Endothelial cell of umbilical vein (primary cell): ENCODE results near the gene ZFYVE28. TPM values are rescaled to one million over a fixed set of nuclear protein-coding genes. Genes with fewer than 3 reads are reported as not detected.

Experiments used
- BruUV-seq: library from RNA; stranded (reverse); fragments of 400-500 nt; replicated peaks from 2 replicates; lab custom pipeline; 2021; lab: Mats Ljungman, UMichigan
- CTCF ChIA-PET: fragments of 300-600, 350-600 bp; sonication (Branson Sonifier 250); formaldehyde crosslinking; loops from one replicate; lab custom pipeline; 2021; ENCODE audit warnings: antibody characterized with exemption, inconsistent platforms; lab: Charles Lee
- POLR2A ChIA-PET: fragments of 300-600, 350-600 bp; sonication (Branson Sonifier 250); formaldehyde crosslinking; loops from one replicate; lab custom pipeline; 2021; ENCODE audit warnings: antibody characterized with exemption, inconsistent platforms; lab: Charles Lee
- DNase-seq: peaks from one replicate; pipeline ENCODE4 v3.0.0-alpha.2; 2011; ENCODE audit warnings: low read depth, low spot score
- FAIRE-seq: peaks from 2 replicates; lab custom pipeline; 2011; peaks lifted over from hg19 to GRCh38; lab: Jason Lieb, UNC
- H2AFZ ChIP-seq: 2 replicates; pipeline ENCODE4 v1.6.0; 2012; ENCODE audit warnings: low read depth, low read length, control low read depth, inconsistent platforms
- H3K27ac ChIP-seq: 2 replicates; pipeline ENCODE4 v1.5.1; 2011; ENCODE audit warnings: low read depth, mild to moderate bottlenecking, control low read depth, low read length, moderate library complexity; ENCODE audit not compliant: insufficient read depth
- H3K27me3 ChIP-seq, 2 experiments: 2 replicates each; pipeline versions ENCODE4 v1.6.0 to v1.6.1; 2011; ENCODE audit warnings: low read length in 2 of 2, mixed read lengths in 1 of 2; ENCODE audit not compliant: control insufficient read depth in 2 of 2, insufficient read depth in 2 of 2
- H3K36me3 ChIP-seq, 2 experiments: 2 replicates in 1 of 2; 3 replicates in 1 of 2; pipeline ENCODE4 v1.5.1; 2011; ENCODE audit warnings: low read length in 2 of 2, mild to moderate bottlenecking in 1 of 2, moderate library complexity in 1 of 2; ENCODE audit not compliant: control insufficient read depth in 2 of 2, insufficient read depth in 2 of 2; ENCODE audit errors: extremely low read depth in 1 of 2
- H3K4me1 ChIP-seq: 3 replicates; pipeline ENCODE4 v1.5.1; 2011; ENCODE audit warnings: mild to moderate bottlenecking, low read length; ENCODE audit not compliant: control insufficient read depth, insufficient read depth; ENCODE audit errors: extremely low read depth
- H3K4me2 ChIP-seq: 2 replicates; pipeline ENCODE4 v1.6.1; 2011; ENCODE audit warnings: low read length, control low read depth, mixed read lengths; ENCODE audit not compliant: insufficient read depth
- H3K4me3 ChIP-seq, 3 experiments: fragments of 200-600 bp in 1 of 3; sonication (generic), shearing (Covaris generic) in 1 of 3; replicated peaks in 1 of 3; 2 replicates each; pipeline ENCODE4 v1.5.1; 2011 to 2016; ENCODE audit warnings: control low read depth in 3 of 3, low read length in 3 of 3, mild to moderate bottlenecking in 2 of 3, inconsistent platforms in 1 of 3, low read depth in 1 of 3, moderate library complexity in 1 of 3; ENCODE audit not compliant: insufficient read depth in 1 of 3
- H3K79me2 ChIP-seq: 2 replicates; pipeline ENCODE4 v1.6.0; 2012; ENCODE audit warnings: low read length, inconsistent platforms; ENCODE audit not compliant: control insufficient read depth, insufficient read depth
- H3K9ac ChIP-seq: replicated peaks from 2 replicates; pipeline ENCODE3; 2011; ENCODE audit warnings: low read length, control low read depth; ENCODE audit not compliant: insufficient read depth; ENCODE audit errors: extremely low read depth
- H3K9me1 ChIP-seq: replicated peaks from 3 replicates; pipeline ENCODE4 v1.6.0; 2011; ENCODE audit warnings: mild to moderate bottlenecking, low read length; ENCODE audit not compliant: control insufficient read depth, insufficient read depth; ENCODE audit errors: extremely low read depth
- H3K9me3 ChIP-seq: replicated peaks from 2 replicates; pipeline ENCODE4 v1.5.1; 2012; ENCODE audit warnings: low read length, inconsistent platforms; ENCODE audit not compliant: control insufficient read depth, insufficient read depth
- H4K20me1 ChIP-seq: replicated peaks from 2 replicates; pipeline ENCODE3; 2011; ENCODE audit warnings: mild to moderate bottlenecking, low read length; ENCODE audit not compliant: control insufficient read depth, insufficient read depth; ENCODE audit errors: extremely low read depth
- CTCF ChIP-seq, 2 donors: IDR thresholded peaks; 1 replicate in 1 of 2; 2 replicates in 1 of 2; pipeline ENCODE4 v1.5.1; 2011; ENCODE audit warnings: low read length in 2 of 2, mild to moderate bottlenecking in 2 of 2, moderate library complexity in 2 of 2, control low read depth in 1 of 2, inconsistent platforms in 1 of 2, low read depth in 1 of 2; ENCODE audit not compliant: insufficient read depth in 1 of 2; ENCODE audit errors: extremely low read depth in 1 of 2
- EZH2 ChIP-seq: IDR thresholded peaks from 2 replicates; pipeline ENCODE4 v1.6.1; 2012; ENCODE audit warnings: borderline replicate concordance, low read depth, mild to moderate bottlenecking, moderate library complexity, low read length, inconsistent platforms; ENCODE audit not compliant: severe bottlenecking
- FOS ChIP-seq: IDR thresholded peaks from 2 replicates; pipeline ENCODE4 v1.6.1; 2011; ENCODE audit warnings: mild to moderate bottlenecking, low read length, moderate library complexity, borderline replicate concordance; ENCODE audit not compliant: insufficient read depth
- GATA2 ChIP-seq: IDR thresholded peaks from 2 replicates; pipeline ENCODE4 v1.7.0; 2011; ENCODE audit warnings: low read depth, mild to moderate bottlenecking, moderate library complexity, mixed read lengths, low read length; ENCODE audit not compliant: insufficient read length, insufficient read depth
- JUN ChIP-seq: IDR thresholded peaks from 2 replicates; pipeline ENCODE4 v1.6.1; 2011; ENCODE audit warnings: borderline replicate concordance, low read depth; ENCODE audit not compliant: insufficient read length, insufficient read depth
- MAX ChIP-seq: IDR thresholded peaks from 2 replicates; pipeline ENCODE4 v1.6.1; 2011; ENCODE audit not compliant: insufficient read depth, insufficient read length
- MYC ChIP-seq: IDR thresholded peaks from one replicate; pipeline ENCODE4 v1.6.1; 2011; ENCODE audit warnings: mild to moderate bottlenecking, low read depth, low read length
- POLR2A ChIP-seq: IDR thresholded peaks from 2 replicates; pipeline ENCODE4 v1.6.1; 2012; ENCODE audit warnings: low read depth, mild to moderate bottlenecking, control low read depth, low read length
- POLR2AphosphoS5 ChIP-seq: IDR thresholded peaks from 2 replicates; pipeline ENCODE4 v1.6.1; 2012; ENCODE audit warnings: low read depth, mild to moderate bottlenecking, control low read depth, low read length, moderate library complexity; ENCODE audit not compliant: insufficient read depth
- dilution Hi-C: fragments of 300-500 bp; cut with MboI; formaldehyde crosslinking; loops from one replicate; pipeline ENCODE4 v1.15.0; 2019; ENCODE audit warnings: low sequenced_read_pairs; ENCODE audit not compliant: extremely low pct_ligation_motif_present
- intact Hi-C: fragments of 100-400 bp; cut with micrococcal nuclease; formaldehyde crosslinking; loops from one replicate; pipeline ENCODE4 v1.10.0; 2022
- polyA plus RNA-seq, 4 experiments: library from polyadenylated mRNA; depleted of rRNA in 3 of 4; stranded (reverse) in 3 of 4; unstranded in 1 of 4; fragments of >200 nt; gene quantifications; 2 replicates each; pipeline versions ENCODE4 v1.2.1 to v1.2.3, GENCODE V29; 2011 to 2012; ENCODE audit warnings: missing spikeins in 1 of 4
- total RNA-seq: library from RNA; stranded (reverse); gene quantifications from 2 replicates; pipeline ENCODE4 v1.2.3, GENCODE V29; 2021

The ZFYVE28 gene
- total and polyA plus RNA-seq, 2 donors (not counting 3 experiments of a cell fraction or from before 2014, with no cell fraction given) = 5.8 to 7.1 TPM

GRCh38 chr4:2291705-2292645 is 126.5 kb downstream of the ZFYVE28 start:
- no peak overlapping the region for H3K4me3 ChIP-seq
- H3K27ac ChIP-seq = no peak overlapping the region
- FAIRE-seq (no peak), DNase-seq (no peak)
- H3K36me3 ChIP-seq = no peaks in the 10 kb centered on the region
- H2AFZ ChIP-seq = no peak overlapping the region
- no peaks in the 10 kb centered on the region for H3K27me3 ChIP-seq
- no peaks in the 10 kb centered on the region for H3K79me2 ChIP-seq
- H4K20me1 ChIP-seq = no peaks in the 10 kb centered on the region
- dilution Hi-C loops = no loop called here
- H3K9me3 ChIP-seq = no peaks in the 10 kb centered on the region
- no peaks in the 10 kb centered on the region for H3K9me1 ChIP-seq
- ChIA-PET CTCF (no interaction called here), POLR2A (no interaction called here)
- intact Hi-C loops = no loop called here
- H3K4me2 ChIP-seq = no peak overlapping the region
- no peaks in the 10 kb centered on the region for H3K4me1 ChIP-seq
- no peak overlapping the region for H3K9ac ChIP-seq
- no TSS peak for BruUV-seq
- no peak for TF ChIP-seq MAX
- no peak for TF ChIP-seq EZH2
- TF ChIP-seq GATA2 = no peak
- TF ChIP-seq JUN = no peak
- TF ChIP-seq POLR2AphosphoS5 = no peak
- TF ChIP-seq FOS = no peak
- TF ChIP-seq CTCF (IDR thresholded peaks at IDR 0.05; ENCODE audit: extremely low read depth in 1 of 2, insufficient read depth in 1 of 2, low read depth in 1 of 2, low read length in 2 of 2) = no peak
- TF ChIP-seq MYC = no peak
- no peak for TF ChIP-seq POLR2A
